Small intestine (tissue), 7 donors: ENCODE measurements around the gene ALDH18A1. TPM values are rescaled to one million over a fixed set of nuclear protein-coding genes. Genes with fewer than 3 reads are reported as not detected.

Experiments used
- DNase-seq, 2 donors: peaks; one replicate each; pipeline versions ENCODE4 v3.0.0 to v3.0.0-alpha.2; 2013
- FAIRE-seq: peaks from 2 replicates; lab custom pipeline; 2012; peaks lifted over from hg19 to GRCh38; lab: Jason Lieb, UNC
- H3K27ac ChIP-seq, 3 donors: one replicate each; pipeline ENCODE4 v1.5.1; 2013; ENCODE audit warnings: low read length in 2 of 3, mild to moderate bottlenecking in 2 of 3, control low read depth in 1 of 3, inconsistent platforms in 1 of 3, low read depth in 1 of 3, moderate library complexity in 1 of 3
- H3K27me3 ChIP-seq, 3 donors: one replicate each; pipeline ENCODE4 v1.6.1; 2013; ENCODE audit warnings: low read length in 3 of 3, inconsistent platforms in 1 of 3; ENCODE audit not compliant: control insufficient read depth in 3 of 3, insufficient read depth in 3 of 3
- H3K36me3 ChIP-seq, 3 donors: one replicate each; pipeline ENCODE4 v1.6.1; 2013; ENCODE audit warnings: low read length in 3 of 3, inconsistent platforms in 1 of 3, low read depth in 1 of 3, mild to moderate bottlenecking in 1 of 3, moderate library complexity in 1 of 3; ENCODE audit not compliant: control insufficient read depth in 3 of 3, insufficient read depth in 2 of 3
- H3K4me1 ChIP-seq, 3 donors: one replicate each; pipeline ENCODE4 v1.6.1; 2013; ENCODE audit warnings: low read length in 2 of 3, inconsistent platforms in 1 of 3, low read depth in 1 of 3, mild to moderate bottlenecking in 1 of 3, moderate library complexity in 1 of 3; ENCODE audit not compliant: control insufficient read depth in 3 of 3, insufficient read depth in 2 of 3
- H3K4me3 ChIP-seq, 3 donors: one replicate each; pipeline ENCODE4 v1.5.1; 2013; ENCODE audit warnings: low read length in 3 of 3, control low read depth in 1 of 3, inconsistent platforms in 1 of 3, low read depth in 1 of 3, mild to moderate bottlenecking in 1 of 3, moderate library complexity in 1 of 3
- H3K9me3 ChIP-seq, 2 donors: one replicate each; pipeline ENCODE4 v1.6.1; 2013; ENCODE audit warnings: low read depth in 1 of 2, low read length in 1 of 2; ENCODE audit not compliant: control insufficient read depth in 2 of 2, insufficient read depth in 1 of 2
- WGBS, 3 donors: extraction: QIAGEN DNeasy Blood & Tissue Kit; methylation state at CpG; one replicate each; pipeline ENCODE4 v1.1.7; 2013; 5-methylcytosine and 5-hydroxymethylcytosine counted together
- polyA plus RNA-seq, 4 donors: library from polyadenylated mRNA; stranded (reverse) in 3 of 4; unstranded in 1 of 4; fragments of 200-250 nt in 3 of 4; fragments of 120-200 nt in 1 of 4; gene quantifications; one replicate each; pipeline versions ENCODE4 v1.2.1 to v1.2.3, GENCODE V29; 2013
- donor health status: healthy with polysubstance abuse.
- donor health status: control.
- donor health status: control.
- donor health status: Bipolar disorder and iron deficiency.
- donor health status: healthy.

ALDH18A1 gene
- polyA plus RNA-seq, 4 donors = 46.5 to 230 (median 70.6) TPM

GRCh38 chr10:95601116-95601719, 55.3 kb downstream of the ALDH18A1 start:
- Histone ChIP-seq H3K4me3 (no peak overlapping the region), H3K36me3 (peaks cover 3 to 24% (median 8%) of the 10 kb centered on the region in 3 donors), H3K4me1 (peaks cover 0 to 4% (median 0%) of the 10 kb centered on the region in 3 donors), H3K27me3 (no peaks in the 10 kb centered on the region), H3K9me3 (no peaks in the 10 kb centered on the region), H3K27ac (no peak overlapping the region)
- DNase-seq (peak; percentile 91 to 94), FAIRE-seq (no peak)
- 21 to 24% (median 23%) methylated on average over 6 of the region's 6 CpGs for WGBS, 3 donors

- DNase-seq (no peak), FAIRE-seq (no peak)
- no peaks in the 10 kb centered on the region for H3K27me3 ChIP-seq
- H3K9me3 ChIP-seq = no peaks in the 10 kb centered on the region
- H3K4me1 ChIP-seq = peaks cover 0 to 4% (median 0%) of the 10 kb centered on the region in 3 donors
- H3K4me3 ChIP-seq = no peak overlapping the region
- H3K27ac ChIP-seq = no peak overlapping the region
- WGBS, 3 donors = 79 to 84% (median 82%) methylated on average over 4 of the region's 4 CpGs
- H3K36me3 ChIP-seq = peaks cover 0 to 15% (median 6%) of the 10 kb centered on the region in 3 donors
Measured at GRCh38 chr10:95600158-95600557, 56.4 kb downstream of the ALDH18A1 start.

GRCh38 chr10:95597788-95598187, 58.7 kb downstream of the ALDH18A1 start:
- FAIRE-seq = no peak
- DNase-seq = no peak
- H3K36me3 ChIP-seq = no peaks in the 10 kb centered on the region

GRCh38 chr10:95588025-95588424, 68.5 kb downstream of the ALDH18A1 start:
- no peak for FAIRE-seq
- WGBS, 3 donors = 73 to 85% (median 82%) methylated on average over 1 of the region's 1 CpG
- no peak for DNase-seq
- H3K4me1 ChIP-seq = no peaks in the 10 kb centered on the region
- no peak overlapping the region for H3K27ac ChIP-seq
- H3K4me3 ChIP-seq = no peak overlapping the region
- H3K27me3 ChIP-seq = peaks cover 0 to 3% (median 0%) of the 10 kb centered on the region in 3 donors
- H3K36me3 ChIP-seq = no peaks in the 10 kb centered on the region
- H3K9me3 ChIP-seq = peaks cover 0 to 3% of the 10 kb centered on the region in 2 donors

More at GRCh38 chr10:95597788-95598187, 58.7 kb downstream of the ALDH18A1 start:
- WGBS, 3 donors = 88 to 100% (median 95%) methylated on average over 1 of the region's 1 CpG
- Histone ChIP-seq H3K27me3 (no peaks in the 10 kb centered on the region), H3K9me3 (no peaks in the 10 kb centered on the region), H3K4me1 (peaks cover 0 to 4% (median 0%) of the 10 kb centered on the region in 3 donors), H3K4me3 (no peak overlapping the region), H3K27ac (no peak overlapping the region)

- FAIRE-seq = no peak
- WGBS, 3 donors = 65 to 78% (median 75%) methylated on average over 2 of the region's 2 CpGs
Measured at GRCh38 chr10:95579835-95580535, 76.5 kb downstream of the ALDH18A1 start.

GRCh38 chr10:95579292-95579691, 77.2 kb downstream of the ALDH18A1 start:
- 84 to 86% (median 84%) methylated on average over 1 of the region's 1 CpG for WGBS, 3 donors
- no peak for DNase-seq
- H3K36me3 ChIP-seq = no peaks in the 10 kb centered on the region
- no peak overlapping the region for H3K4me3 ChIP-seq
- no peaks in the 10 kb centered on the region for H3K9me3 ChIP-seq
- H3K4me1 ChIP-seq = no peaks in the 10 kb centered on the region
- H3K27me3 ChIP-seq = no peaks in the 10 kb centered on the region
- FAIRE-seq = no peak
- no peak overlapping the region for H3K27ac ChIP-seq

More at GRCh38 chr10:95579835-95580535, 76.5 kb downstream of the ALDH18A1 start:
- no peak overlapping the region for H3K4me3 ChIP-seq
- no peak for DNase-seq
- H3K4me1 ChIP-seq = no peaks in the 10 kb centered on the region
- no peaks in the 10 kb centered on the region for H3K9me3 ChIP-seq
- H3K36me3 ChIP-seq = no peaks in the 10 kb centered on the region
- no peak overlapping the region for H3K27ac ChIP-seq
- no peaks in the 10 kb centered on the region for H3K27me3 ChIP-seq

GRCh38 chr10:95578619-95579018, 77.9 kb downstream of the ALDH18A1 start:
- no peaks in the 10 kb centered on the region for H3K27me3 ChIP-seq
- H3K4me3 ChIP-seq = no peak overlapping the region
- FAIRE-seq (no peak), DNase-seq (no peak)
- WGBS, 3 donors = 88 to 91% (median 91%) methylated on average over 2 of the region's 2 CpGs
- H3K27ac ChIP-seq = no peak overlapping the region
- no peaks in the 10 kb centered on the region for H3K9me3 ChIP-seq
- H3K4me1 ChIP-seq = no peaks in the 10 kb centered on the region
- H3K36me3 ChIP-seq = no peaks in the 10 kb centered on the region

GRCh38 chr10:95574649-95575365, 81.7 kb downstream of the ALDH18A1 start:
- FAIRE-seq = no peak
- 71 to 82% (median 72%) methylated on average over 11 of the region's 11 CpGs for WGBS, 3 donors
- H3K27me3 ChIP-seq = no peaks in the 10 kb centered on the region
- H3K27ac ChIP-seq = no peak overlapping the region
- no peak overlapping the region for H3K4me3 ChIP-seq
- no peak for DNase-seq
- H3K36me3 ChIP-seq = no peaks in the 10 kb centered on the region
- no peaks in the 10 kb centered on the region for H3K9me3 ChIP-seq
- no peaks in the 10 kb centered on the region for H3K4me1 ChIP-seq
